IgD-negative memory B cell (primary cell): ENCODE data around the gene DDX20. TPM values are rescaled to one million over a fixed set of nuclear protein-coding genes. Genes with fewer than 3 reads are reported as not detected.

Source experiments
- H3K27ac Mint-ChIP-seq, 3 donors: one replicate each; pipeline ENCODE4 v1.8.0; 2020 to 2022; ENCODE audit warnings: mild to moderate bottlenecking in 3 of 3, mixed read lengths in 3 of 3, moderate library complexity in 1 of 3
- H3K27me3 Mint-ChIP-seq: one replicate; pipeline ENCODE4 v1.8.0; 2021; ENCODE audit warnings: mixed read lengths
- H3K36me3 Mint-ChIP-seq: one replicate; pipeline ENCODE4 v1.8.0; 2020; ENCODE audit warnings: mild to moderate bottlenecking, mixed read lengths
- H3K4me1 Mint-ChIP-seq, 3 donors: one replicate each; pipeline ENCODE4 v1.8.0; 2020 to 2022; ENCODE audit warnings: mixed read lengths in 3 of 3, mild to moderate bottlenecking in 1 of 3
- H3K4me3 Mint-ChIP-seq, 4 donors: one replicate each; pipeline ENCODE4 v1.8.0; 2020 to 2022; ENCODE audit warnings: mild to moderate bottlenecking in 4 of 4, mixed read lengths in 4 of 4, moderate library complexity in 3 of 4
- H3K9me3 Mint-ChIP-seq, 3 donors: one replicate each; pipeline ENCODE4 v1.8.0; 2020 to 2021; ENCODE audit warnings: mixed read lengths in 3 of 3, mild to moderate bottlenecking in 1 of 3
- polyA plus RNA-seq: library from polyadenylated mRNA; unstranded; fragments of 300-500 nt; fragmentation: Illumina TruSeq; gene quantifications from one replicate; pipeline ENCODE4 v1.2.3, GENCODE V29; 2021

The DDX20 gene
- polyA plus RNA-seq, 1 donor from 2014 or later: 12.2 TPM

DNA sequence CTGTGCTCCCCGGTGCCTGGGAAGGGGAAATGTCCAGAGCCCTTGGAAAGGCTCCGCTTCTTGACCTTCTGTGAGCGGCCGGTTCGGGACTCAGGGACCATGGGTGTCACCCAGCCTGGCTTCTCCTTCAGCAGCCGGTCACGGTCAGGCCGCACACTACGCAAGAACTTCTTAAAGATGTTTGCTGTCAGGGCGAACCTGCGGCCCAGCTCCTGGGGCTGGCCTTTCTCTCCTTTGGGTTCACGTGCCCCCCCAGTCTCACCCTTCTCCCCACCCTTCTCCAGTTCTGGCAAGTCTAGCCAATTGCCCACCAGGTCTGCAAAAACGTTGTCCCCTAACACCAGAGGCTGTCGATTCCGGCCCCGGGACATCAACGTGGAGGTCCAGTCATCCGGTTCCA is 28.6 kb upstream of the DDX20 start:
- Mint-ChIP-seq H3K9me3 (no peaks in the 10 kb centered on the region), H3K36me3 (no peaks in the 10 kb centered on the region), H3K4me1 (peaks cover 10 to 16% (median 15%) of the 10 kb centered on the region in 3 donors), H3K4me3 (no peak overlapping the region), H3K27me3 (no peaks in the 10 kb centered on the region), H3K27ac (no peak overlapping the region)

DNA sequence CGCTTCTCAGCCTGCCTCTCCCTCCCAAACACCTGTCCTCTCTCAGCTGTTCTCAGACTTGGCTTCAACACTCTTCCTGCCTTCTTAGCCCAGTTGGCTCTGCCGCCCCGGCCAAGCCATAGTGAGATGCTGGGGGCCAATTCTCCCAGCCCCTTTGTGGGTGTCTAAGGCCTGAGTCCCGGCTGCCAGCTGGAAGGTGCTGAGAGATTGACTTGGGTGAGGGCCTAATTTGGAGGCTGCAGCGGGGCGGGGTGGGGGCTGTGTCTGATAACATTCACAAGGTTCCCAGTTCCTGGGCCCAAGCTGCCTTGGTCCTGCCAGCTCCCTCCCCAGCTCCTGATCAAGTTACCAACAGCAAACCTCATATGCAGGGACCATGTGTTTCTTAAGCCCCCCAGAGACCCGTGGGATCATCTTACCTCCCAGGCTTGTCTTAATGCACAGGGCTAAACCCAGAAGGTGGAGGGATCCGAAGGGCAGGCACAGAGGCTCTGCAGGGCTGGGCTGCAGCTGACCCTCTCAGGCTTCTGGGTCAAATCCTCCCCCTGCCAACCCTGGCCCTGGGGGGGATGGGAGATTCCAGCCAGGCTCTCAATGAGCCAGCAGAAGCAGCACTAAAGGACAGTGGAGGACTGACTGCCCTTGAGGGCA is 26.3 kb upstream of the DDX20 start:
- Mint-ChIP-seq H3K4me1 (peaks cover 1 to 4% (median 3%) of the 10 kb centered on the region in 3 donors), H3K4me3 (no peak overlapping the region), H3K36me3 (no peaks in the 10 kb centered on the region), H3K27me3 (no peaks in the 10 kb centered on the region), H3K9me3 (no peaks in the 10 kb centered on the region), H3K27ac (no peak overlapping the region)

DNA sequence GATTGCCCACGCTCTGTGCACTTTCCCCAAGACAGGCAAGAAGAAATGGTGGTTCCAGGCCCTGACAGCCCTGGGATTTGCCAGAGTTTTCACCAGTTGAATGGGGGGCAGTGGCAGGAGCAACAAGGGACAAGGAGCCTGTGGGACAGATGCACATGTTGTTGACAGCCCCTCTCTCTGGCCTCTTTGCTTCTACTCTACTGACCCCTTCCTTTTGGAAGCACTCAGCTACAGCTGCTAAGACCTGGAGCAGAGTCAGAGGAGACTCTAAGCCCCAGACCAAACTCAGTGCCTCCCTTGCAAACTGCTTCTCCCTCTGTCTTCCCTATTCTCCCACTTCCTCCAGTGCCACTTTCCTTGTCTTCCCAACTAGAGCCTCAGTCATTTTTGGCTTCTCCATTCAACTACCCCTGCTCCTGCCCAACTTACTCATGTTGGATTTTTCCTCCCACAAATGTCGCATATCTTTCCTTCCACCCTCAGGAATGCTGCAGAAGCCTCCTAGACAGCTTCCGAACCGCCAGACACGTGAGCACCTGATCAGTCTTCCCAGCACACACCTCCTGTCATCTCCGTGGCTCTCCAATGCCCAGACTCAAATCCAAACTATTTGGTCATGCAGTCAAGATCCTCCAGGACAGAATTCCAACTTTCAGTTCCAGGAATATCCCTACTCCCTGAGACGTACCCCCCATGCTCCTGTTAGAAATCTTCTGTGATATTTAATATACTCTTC is 25.6 kb upstream of the DDX20 start:
- Mint-ChIP-seq H3K27me3 (no peaks in the 10 kb centered on the region), H3K36me3 (no peaks in the 10 kb centered on the region), H3K4me1 (peaks cover 0 to 4% (median 0%) of the 10 kb centered on the region in 3 donors), H3K9me3 (no peaks in the 10 kb centered on the region), H3K4me3 (peak overlapping the region in 1 of 4 donors; percentile 20), H3K27ac (no peak overlapping the region)

DNA sequence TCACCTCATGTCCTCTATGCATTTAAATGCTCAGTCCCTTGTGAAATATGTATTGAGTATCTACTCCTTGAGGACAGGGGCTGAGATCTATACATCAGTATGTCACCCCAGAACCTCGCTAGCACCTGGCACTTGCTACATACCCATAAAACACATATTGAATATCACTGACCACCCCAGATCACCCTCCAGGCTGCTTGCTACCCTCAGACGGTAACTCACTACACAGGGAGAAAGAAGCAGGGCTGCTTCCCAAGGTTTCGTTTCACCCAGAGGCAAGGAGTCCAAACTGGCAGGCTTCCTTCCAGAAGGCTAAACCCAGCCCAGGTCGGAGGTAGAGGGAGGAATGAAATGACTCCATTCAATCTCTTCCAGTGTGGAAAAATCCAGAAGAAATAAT is 25.0 kb upstream of the DDX20 start:
- Mint-ChIP-seq H3K27me3 (no peaks in the 10 kb centered on the region), H3K4me3 (no peak overlapping the region), H3K9me3 (no peaks in the 10 kb centered on the region), H3K36me3 (no peaks in the 10 kb centered on the region), H3K27ac (no peak overlapping the region), H3K4me1 (peaks cover 0 to 4% (median 0%) of the 10 kb centered on the region in 3 donors)

DNA sequence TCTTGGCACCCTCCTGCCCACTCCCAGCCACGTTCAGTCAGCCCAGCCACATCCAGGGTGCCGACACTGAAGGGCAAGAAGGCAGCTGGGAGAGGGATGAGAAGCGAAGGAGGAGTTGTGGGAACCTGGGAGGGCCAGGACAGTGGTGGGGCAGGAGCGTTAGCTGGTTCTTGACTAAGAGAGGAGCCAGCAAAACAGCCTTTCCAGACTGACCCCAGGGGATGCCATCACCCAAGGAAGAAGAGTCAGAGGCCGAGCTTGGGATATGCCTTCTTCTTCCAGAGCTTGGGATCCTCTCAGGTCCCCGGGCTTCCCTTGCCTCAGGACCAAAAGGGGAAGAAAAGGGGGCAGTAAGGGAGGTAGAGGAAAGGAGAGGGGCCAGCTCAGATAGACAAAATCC is 23.7 kb upstream of the DDX20 start:
- H3K4me1 Mint-ChIP-seq: peaks cover 0 to 4% (median 0%) of the 10 kb centered on the region in 3 donors
- no peaks in the 10 kb centered on the region for H3K36me3 Mint-ChIP-seq
- H3K27ac Mint-ChIP-seq: no peak overlapping the region
- no peaks in the 10 kb centered on the region for H3K9me3 Mint-ChIP-seq
- H3K27me3 Mint-ChIP-seq: no peaks in the 10 kb centered on the region
- no peak overlapping the region for H3K4me3 Mint-ChIP-seq

DNA sequence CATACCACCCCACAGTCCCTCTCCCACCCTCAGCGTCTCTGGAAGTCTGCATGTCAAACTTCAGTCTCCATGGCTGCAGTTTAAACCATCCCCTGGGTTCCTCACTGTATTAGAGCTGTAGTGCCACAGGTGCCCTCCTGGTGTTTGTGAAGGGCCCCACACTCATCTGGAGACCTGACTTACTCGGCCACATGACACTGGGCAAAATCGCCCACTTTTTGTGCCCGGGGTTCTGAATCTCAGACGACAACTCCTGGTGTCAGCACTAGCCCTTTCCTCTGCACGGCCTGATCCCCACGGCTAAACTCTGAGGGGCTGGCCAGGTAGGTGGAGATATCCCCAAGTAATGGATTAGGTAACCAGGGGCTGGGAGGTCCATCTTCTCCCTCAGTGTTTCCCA is 23.0 kb upstream of the DDX20 start:
- Mint-ChIP-seq H3K9me3 (no peaks in the 10 kb centered on the region), H3K27me3 (peaks cover 5% of the 10 kb centered on the region), H3K36me3 (no peaks in the 10 kb centered on the region), H3K4me3 (no peak overlapping the region), H3K4me1 (peaks cover 0 to 6% (median 5%) of the 10 kb centered on the region in 3 donors), H3K27ac (no peak overlapping the region)

DNA sequence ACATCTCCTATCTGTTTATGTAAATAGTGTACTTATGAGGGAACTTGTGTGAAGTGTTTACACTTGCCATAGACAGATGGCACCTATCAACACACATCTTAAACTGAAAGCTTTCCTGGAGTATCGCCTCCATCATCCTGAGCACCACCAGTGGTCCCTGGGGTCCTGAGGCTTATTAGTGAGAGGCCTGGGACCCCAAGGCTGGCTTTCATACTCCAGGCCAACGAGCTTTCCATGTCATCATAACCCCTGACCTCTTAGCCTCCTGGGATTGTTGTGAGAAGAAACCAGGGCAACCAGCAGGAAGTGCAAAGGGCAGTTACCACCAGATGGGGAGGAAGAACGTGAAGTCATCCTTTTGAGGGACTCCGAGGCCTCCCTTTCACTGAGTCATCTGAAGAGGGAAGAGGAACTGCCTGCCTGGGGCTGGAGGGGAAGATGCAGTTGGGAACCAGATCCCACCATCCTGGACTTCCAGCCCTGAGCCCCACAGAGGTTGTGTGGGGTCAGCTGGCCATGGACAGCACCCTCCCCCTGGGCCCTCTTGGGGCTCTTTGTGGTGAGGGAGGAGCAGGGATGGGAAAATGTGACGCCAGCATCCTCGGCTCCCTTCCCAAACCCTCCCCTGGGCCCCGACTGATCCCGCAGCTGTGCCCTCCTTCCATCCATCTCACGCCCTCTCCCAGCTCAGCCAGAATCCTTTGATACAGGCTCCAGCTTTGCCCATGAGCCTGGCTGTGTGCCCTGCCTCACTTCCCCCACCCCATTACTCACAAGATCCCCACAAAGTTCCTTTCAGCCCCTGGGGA is 22.3 kb upstream of the DDX20 start:
- Mint-ChIP-seq H3K9me3 (no peaks in the 10 kb centered on the region), H3K4me3 (no peak overlapping the region), H3K36me3 (no peaks in the 10 kb centered on the region), H3K27ac (peak overlapping the region in 1 of 3 donors; percentile 27), H3K27me3 (peaks cover 7% of the 10 kb centered on the region), H3K4me1 (peaks cover 3 to 10% (median 10%) of the 10 kb centered on the region in 3 donors)

DNA sequence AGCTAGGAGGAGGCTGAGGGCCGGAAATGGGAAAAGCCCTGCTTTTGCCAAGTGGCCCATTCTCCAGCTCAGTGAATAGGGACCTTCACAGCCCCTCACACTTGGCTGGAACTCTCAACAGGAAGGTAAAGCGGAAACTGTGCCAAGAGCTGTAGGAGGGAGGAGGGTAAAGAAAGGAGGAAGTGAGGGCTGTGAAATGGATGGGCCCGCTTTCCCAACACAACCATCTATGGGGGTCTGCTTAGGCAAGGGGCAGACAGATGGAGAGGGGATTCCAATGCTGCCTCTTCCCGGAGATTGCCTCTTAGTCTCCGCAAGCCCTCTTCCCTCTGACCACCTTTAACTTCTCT is 21.7 kb upstream of the DDX20 start:
- H3K27me3 Mint-ChIP-seq: peaks cover 7% of the 10 kb centered on the region
- H3K27ac Mint-ChIP-seq: no peak overlapping the region
- no peak overlapping the region for H3K4me3 Mint-ChIP-seq
- H3K36me3 Mint-ChIP-seq: no peaks in the 10 kb centered on the region
- no peaks in the 10 kb centered on the region for H3K9me3 Mint-ChIP-seq
- H3K4me1 Mint-ChIP-seq: peaks cover 3 to 13% (median 10%) of the 10 kb centered on the region in 3 donors

DNA sequence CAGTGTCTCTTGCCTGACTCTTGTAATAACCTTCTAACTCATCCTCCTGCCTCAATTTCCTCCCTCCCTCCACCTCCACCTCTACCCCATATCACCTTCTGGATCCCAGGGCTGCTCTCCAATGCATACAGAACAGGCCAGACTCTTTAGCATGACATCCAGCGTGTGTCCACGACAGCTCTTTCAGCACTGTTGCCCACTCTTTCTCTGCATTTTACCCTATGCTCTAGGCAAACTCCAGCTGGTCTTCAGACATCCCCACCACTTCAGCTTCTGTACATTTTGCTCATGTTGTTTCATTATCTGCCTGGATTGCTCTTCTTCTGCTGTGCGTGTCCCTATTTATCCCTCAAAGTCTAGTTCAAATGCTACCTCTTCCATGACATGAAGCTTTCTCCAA is 21.3 kb upstream of the DDX20 start:
- Mint-ChIP-seq H3K4me3 (no peak overlapping the region), H3K27me3 (peaks cover 7% of the 10 kb centered on the region), H3K36me3 (no peaks in the 10 kb centered on the region), H3K27ac (no peak overlapping the region), H3K4me1 (peaks cover 3 to 13% (median 10%) of the 10 kb centered on the region in 3 donors), H3K9me3 (no peaks in the 10 kb centered on the region)

DNA sequence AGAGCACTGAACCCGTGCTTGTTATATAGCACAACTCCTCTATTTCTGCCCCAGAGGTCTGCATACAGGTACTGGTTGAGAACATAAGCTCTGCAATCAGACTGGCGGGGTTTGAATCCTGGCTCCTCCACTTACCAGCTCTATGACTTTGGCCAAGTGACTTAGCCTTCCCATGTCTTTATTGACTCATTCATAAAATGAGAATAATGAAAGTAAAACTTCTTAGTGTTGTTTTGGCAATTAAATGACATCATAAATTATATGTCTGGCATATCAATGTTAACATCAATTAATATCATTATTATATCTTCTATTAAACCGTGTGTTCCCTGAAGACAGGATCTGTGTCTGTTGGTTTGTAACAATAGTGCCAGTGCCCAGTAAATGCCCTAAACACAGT is 20.8 kb upstream of the DDX20 start:
- Mint-ChIP-seq H3K36me3 (no peaks in the 10 kb centered on the region), H3K4me3 (no peak overlapping the region), H3K9me3 (no peaks in the 10 kb centered on the region), H3K27me3 (peaks cover 7% of the 10 kb centered on the region), H3K4me1 (peaks cover 5 to 14% (median 13%) of the 10 kb centered on the region in 3 donors), H3K27ac (no peak overlapping the region)

DNA sequence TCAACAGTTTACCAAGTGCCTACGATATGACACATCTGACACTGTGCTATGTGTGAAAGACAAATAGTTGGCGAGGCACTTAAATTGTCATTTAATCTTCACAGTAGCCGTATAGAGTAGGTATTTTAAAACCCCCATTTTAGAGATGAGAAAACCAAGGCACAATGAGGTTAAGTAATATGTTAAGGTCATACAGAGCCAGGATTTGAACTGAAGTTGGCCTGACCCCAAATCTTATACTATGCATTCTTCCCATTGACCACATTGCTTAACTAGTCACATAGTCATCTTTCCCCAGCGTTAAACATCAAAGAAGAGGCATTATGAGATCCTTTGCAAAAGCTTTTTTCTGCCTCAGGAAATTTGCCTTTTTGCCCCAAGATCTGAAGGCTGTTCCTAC is 20.4 kb upstream of the DDX20 start:
- H3K9me3 Mint-ChIP-seq: no peaks in the 10 kb centered on the region
- H3K4me3 Mint-ChIP-seq: no peak overlapping the region
- H3K4me1 Mint-ChIP-seq: peaks cover 6 to 15% (median 15%) of the 10 kb centered on the region in 3 donors
- peaks cover 7% of the 10 kb centered on the region for H3K27me3 Mint-ChIP-seq
- no peak overlapping the region for H3K27ac Mint-ChIP-seq
- H3K36me3 Mint-ChIP-seq: no peaks in the 10 kb centered on the region

DNA sequence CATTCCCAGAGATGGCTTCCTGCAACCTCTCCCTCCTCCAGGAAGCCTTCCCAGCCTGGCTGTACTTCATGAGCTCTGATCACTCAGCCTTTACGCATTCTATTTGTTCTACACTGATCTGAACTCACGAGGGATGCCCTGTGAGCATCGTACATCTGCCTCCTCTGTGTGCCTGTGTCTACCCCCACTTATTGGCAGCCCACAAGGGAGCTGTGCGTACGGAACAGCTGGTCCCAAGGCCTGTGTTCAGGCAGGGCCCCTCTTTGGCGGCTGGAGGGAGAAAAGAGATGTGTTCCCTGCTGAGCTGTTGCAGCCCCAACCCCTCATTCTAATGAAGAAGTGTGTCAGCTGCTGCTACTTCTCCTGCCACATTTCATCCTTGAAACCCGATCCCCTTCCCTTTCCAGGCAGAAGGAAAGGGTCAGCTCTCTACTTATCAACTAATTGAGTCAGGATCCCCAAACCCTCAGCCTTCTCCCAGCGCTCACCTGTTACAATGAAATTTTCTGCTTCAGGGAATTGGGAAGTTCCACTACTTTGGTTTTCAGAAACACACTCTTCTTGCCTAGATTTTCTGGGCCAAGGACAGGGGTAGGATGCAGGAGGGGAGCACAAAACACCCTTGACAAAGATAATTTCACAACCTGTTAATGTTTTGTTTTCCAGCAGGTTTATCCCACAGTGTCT is 19.7 kb upstream of the DDX20 start:
- Mint-ChIP-seq H3K9me3 (no peaks in the 10 kb centered on the region), H3K36me3 (no peaks in the 10 kb centered on the region), H3K4me3 (no peak overlapping the region)

DNA sequence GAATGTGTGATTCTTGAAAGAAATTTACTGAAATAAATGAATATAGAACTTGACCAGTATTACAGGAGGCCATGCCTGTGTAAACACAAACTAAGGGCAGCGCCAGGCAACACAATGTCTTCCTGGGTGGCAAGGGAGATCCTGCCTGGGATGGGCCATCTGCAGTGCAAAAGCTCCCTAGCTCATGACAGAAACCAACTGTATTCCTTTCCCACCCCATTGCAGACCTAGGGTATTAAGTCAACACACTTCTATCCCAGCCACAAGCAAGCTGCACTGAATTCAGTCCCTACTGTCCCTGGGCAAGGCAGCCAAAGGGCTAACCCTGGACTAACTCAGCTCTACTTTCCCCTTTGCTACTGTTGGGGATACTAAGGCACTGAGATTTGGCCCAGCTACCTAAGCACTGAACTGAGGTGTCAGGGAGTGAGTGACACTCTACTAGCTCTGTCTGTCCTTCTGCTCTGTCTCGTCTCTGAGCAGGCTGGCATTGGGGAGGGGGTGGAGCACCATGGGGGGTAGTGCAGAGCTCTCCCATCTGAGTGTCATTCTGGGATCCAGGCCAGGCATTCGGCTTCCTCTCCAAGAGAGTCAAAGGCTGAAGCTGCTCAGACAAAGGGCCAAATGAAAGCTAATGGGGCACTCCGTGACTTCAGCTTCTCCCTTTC is 19.0 kb upstream of the DDX20 start:
- Mint-ChIP-seq H3K9me3 (no peaks in the 10 kb centered on the region), H3K4me3 (peak overlapping the region in 2 of 4 donors; percentile 23 to 44), H3K36me3 (no peaks in the 10 kb centered on the region), H3K27me3 (peaks cover 19% of the 10 kb centered on the region), H3K27ac (peak overlapping the region in 1 of 3 donors; percentile 76), H3K4me1 (peaks cover 7 to 20% (median 15%) of the 10 kb centered on the region in 3 donors)

More for the DNA sequence above, 19.7 kb upstream of the DDX20 start:
- H3K4me1 Mint-ChIP-seq: peaks cover 7 to 20% (median 15%) of the 10 kb centered on the region in 3 donors
- H3K27ac Mint-ChIP-seq: no peak overlapping the region
- H3K27me3 Mint-ChIP-seq: peaks cover 12% of the 10 kb centered on the region
